Measurements from ENCODE around the gene MTMR3.

Gene MTMR3

GRCh38 chr22:29926057-29926456, 43.1 kb downstream of the MTMR3 start:
- Mint-ChIP-seq H3K27me3 (ENCODE audit: low read depth, poor library complexity) (no peaks in the 10 kb centered on the region), H3K4me3 (no peak overlapping the region), H3K36me3 (ENCODE audit: low read depth) (peaks cover 45% of the 10 kb centered on the region), H3K4me1 (no peaks in the 10 kb centered on the region), H3K9me3 (peaks cover 47% of the 10 kb centered on the region), H3K27ac (no peak overlapping the region)
- TF ChIP-seq CTCF (IDR thresholded peaks at IDR 0.05) = no peak
- DNase-seq = no peak

- peaks cover 6% of the 10 kb centered on the region for H3K36me3 Mint-ChIP-seq (ENCODE audit: low read depth)
- H3K27me3 Mint-ChIP-seq (ENCODE audit: low read depth, poor library complexity) = no peaks in the 10 kb centered on the region
- no peak overlapping the region for H3K27ac Mint-ChIP-seq
- H3K4me3 Mint-ChIP-seq = no peak overlapping the region
- TF ChIP-seq CTCF (IDR thresholded peaks at IDR 0.05) = no peak
- no peaks in the 10 kb centered on the region for H3K4me1 Mint-ChIP-seq
- no peak for DNase-seq
- H3K9me3 Mint-ChIP-seq = peaks cover 10% of the 10 kb centered on the region
These were observed 49.2 kb downstream of the MTMR3 start for GRCh38 chr22:29932136-29932535.

GRCh38 chr22:29933619-29934018, 50.6 kb downstream of the MTMR3 start:
- no peak for DNase-seq
- H3K36me3 Mint-ChIP-seq (ENCODE audit: low read depth) = peaks cover 11% of the 10 kb centered on the region
- no peaks in the 10 kb centered on the region for H3K4me1 Mint-ChIP-seq
- H3K9me3 Mint-ChIP-seq = peaks cover 10% of the 10 kb centered on the region
- TF ChIP-seq CTCF (IDR thresholded peaks at IDR 0.05) = no peak
- H3K27me3 Mint-ChIP-seq (ENCODE audit: low read depth, poor library complexity) = no peaks in the 10 kb centered on the region
- no peak overlapping the region for H3K4me3 Mint-ChIP-seq
- H3K27ac Mint-ChIP-seq = no peak overlapping the region

DNA sequence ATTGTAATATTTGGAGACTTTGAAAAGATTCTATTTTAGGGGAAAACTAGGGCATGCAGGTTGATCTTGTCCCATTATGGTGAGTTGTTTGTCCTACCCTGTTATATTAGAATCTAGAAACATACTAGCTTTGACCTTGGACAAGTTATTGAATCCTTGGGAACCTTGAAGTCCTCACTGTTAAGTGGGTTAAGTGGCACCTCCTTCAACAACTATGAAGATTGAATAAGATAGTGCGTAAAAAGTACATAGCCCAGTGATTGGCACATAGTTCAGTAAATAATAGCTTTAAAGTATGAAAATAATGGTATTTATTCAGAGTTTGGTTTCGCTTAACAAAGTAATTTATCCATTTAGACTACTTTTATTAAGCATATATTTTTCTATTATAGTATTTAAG, 51.6 kb downstream of the MTMR3 start:
- H3K4me1 Mint-ChIP-seq = no peaks in the 10 kb centered on the region
- peaks cover 17% of the 10 kb centered on the region for H3K9me3 Mint-ChIP-seq
- no peak overlapping the region for H3K4me3 Mint-ChIP-seq
- H3K27ac Mint-ChIP-seq = no peak overlapping the region
- TF ChIP-seq CTCF (IDR thresholded peaks at IDR 0.05) = no peak
- peaks cover 19% of the 10 kb centered on the region for H3K36me3 Mint-ChIP-seq (ENCODE audit: low read depth)
- no peak for DNase-seq
- no peaks in the 10 kb centered on the region for H3K27me3 Mint-ChIP-seq (ENCODE audit: low read depth, poor library complexity)

GRCh38 chr22:29936186-29936585, 53.2 kb downstream of the MTMR3 start:
- Mint-ChIP-seq H3K27ac (no peak overlapping the region), H3K4me3 (no peak overlapping the region), H3K36me3 (ENCODE audit: low read depth) (peaks cover 33% of the 10 kb centered on the region), H3K27me3 (ENCODE audit: low read depth, poor library complexity) (no peaks in the 10 kb centered on the region), H3K4me1 (no peaks in the 10 kb centered on the region), H3K9me3 (peaks cover 33% of the 10 kb centered on the region)
- no peak for TF ChIP-seq CTCF (IDR thresholded peaks at IDR 0.05)
- no peak for DNase-seq

DNA sequence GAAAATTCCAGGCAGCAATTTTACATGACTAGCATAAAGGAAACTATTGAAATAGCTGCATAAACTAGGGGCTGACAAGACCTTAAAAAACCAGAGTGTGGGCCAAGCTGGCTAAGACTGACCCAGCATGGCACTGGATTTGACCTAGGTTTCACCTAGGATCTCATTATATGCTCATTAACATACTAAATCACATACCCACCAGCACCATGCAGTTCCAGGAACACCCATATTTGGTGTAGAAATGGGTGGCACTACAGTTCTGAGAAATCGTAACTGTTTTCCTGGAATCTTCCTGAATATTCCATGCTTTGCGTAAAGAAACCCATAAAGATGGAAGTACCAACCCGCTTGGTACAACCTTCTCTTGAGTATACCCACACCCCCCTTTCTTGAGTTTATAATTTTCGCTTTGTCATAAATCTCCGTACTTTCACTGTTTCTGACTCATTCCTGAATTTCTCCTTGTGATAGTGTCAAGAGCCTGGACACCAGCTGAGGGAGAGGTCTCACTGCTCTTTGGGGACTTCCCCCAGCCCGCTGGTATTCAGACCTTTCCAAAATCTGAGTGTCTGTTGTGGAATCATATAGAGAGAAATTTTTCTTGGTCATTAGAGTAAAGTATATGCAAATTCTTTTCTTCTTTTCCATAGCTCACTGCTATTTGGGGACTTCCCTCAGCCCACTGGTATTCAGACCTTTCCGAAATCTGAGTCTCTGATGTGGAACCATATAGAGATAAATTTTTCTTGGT, 55.1 kb downstream of the MTMR3 start:
- Mint-ChIP-seq H3K9me3 (peaks cover 50% of the 10 kb centered on the region), H3K4me1 (no peaks in the 10 kb centered on the region), H3K4me3 (no peak overlapping the region), H3K36me3 (ENCODE audit: low read depth) (peaks cover 51% of the 10 kb centered on the region), H3K27me3 (ENCODE audit: low read depth, poor library complexity) (no peaks in the 10 kb centered on the region), H3K27ac (no peak overlapping the region)
- no peak for DNase-seq
- TF ChIP-seq CTCF (IDR thresholded peaks at IDR 0.05) = no peak
